Measurements from ENCODE around the gene KRT77. TPM values are rescaled to one million over a fixed set of nuclear protein-coding genes. Genes with fewer than 3 reads are reported as not detected.
A peak's percentile ranks its signal among the peaks of the same experiment; 100 is the strongest.

Gene KRT77
- total and polyA plus RNA-seq, 8 donors: 0.03 TPM; not detected in 7

GRCh38 chr12:52687497-52688385 is 15.6 kb downstream of the KRT77 start:
- 54 to 68% (median 59%) methylated on average over 8 of the region's 8 CpGs for WGBS, 5 donors
- Histone ChIP-seq H3K9me3 (no peaks in the 10 kb centered on the region), H3K4me3 (no peak overlapping the region), H3K27me3 (peaks cover 0 to 83% (median 59%) of the 10 kb centered on the region in 3 donors), H3K4me1 (peaks cover 7 to 19% (median 14%) of the 10 kb centered on the region in 4 donors), H3K27ac (no peak overlapping the region), H3K36me3 (no peaks in the 10 kb centered on the region)
- peak in 1 of 2 donors; percentile 26 for DNase-seq
- intact Hi-C loops (cut with DNase I; ENCODE audit: low total_unique reads): no loop called here
- no peak for TF ChIP-seq EP300 (IDR thresholded peaks at IDR 0.05)
- TF ChIP-seq POLR2A (IDR thresholded peaks at IDR 0.05): no peak

- intact Hi-C loops (cut with DNase I; ENCODE audit: low total_unique reads): no loop called here
- H3K36me3 ChIP-seq: no peaks in the 10 kb centered on the region
- TF ChIP-seq POLR2A (IDR thresholded peaks at IDR 0.05) (no peak), POLR2AphosphoS5 (IDR thresholded peaks at IDR 0.05) (no peak), CTCF (IDR thresholded peaks at IDR 0.05) (no peak), EP300 (IDR thresholded peaks at IDR 0.05) (no peak)
- H3K27me3 ChIP-seq: peaks cover 0 to 75% (median 51%) of the 10 kb centered on the region in 3 donors
- H3K4me1 ChIP-seq: peaks cover 7 to 19% (median 14%) of the 10 kb centered on the region in 4 donors
- no peak overlapping the region for H3K27ac ChIP-seq
- WGBS, 5 donors: 61 to 76% (median 71%) methylated on average over 9 of the region's 9 CpGs
- DNase-seq: no peak
- no peaks in the 10 kb centered on the region for H3K9me3 ChIP-seq
- no peak overlapping the region for H3K4me3 ChIP-seq
These were observed 16.4 kb downstream of the KRT77 start for GRCh38 chr12:52686756-52687487.

GRCh38 chr12:52686063-52686462 is 17.3 kb downstream of the KRT77 start:
- WGBS, 5 donors: 68 to 74% (median 72%) methylated on average over 3 of the region's 3 CpGs
- intact Hi-C loops (cut with DNase I; ENCODE audit: low total_unique reads): no loop called here
- DNase-seq: no peak
- Histone ChIP-seq H3K4me1 (peaks cover 4 to 14% (median 8%) of the 10 kb centered on the region in 4 donors), H3K4me3 (no peak overlapping the region), H3K27me3 (peaks cover 0 to 66% (median 42%) of the 10 kb centered on the region in 3 donors), H3K27ac (no peak overlapping the region), H3K36me3 (no peaks in the 10 kb centered on the region), H3K9me3 (no peaks in the 10 kb centered on the region)
- TF ChIP-seq POLR2A (IDR thresholded peaks at IDR 0.05): no peak
- no peak for TF ChIP-seq POLR2AphosphoS5 (IDR thresholded peaks at IDR 0.05)
- no peak for TF ChIP-seq EP300 (IDR thresholded peaks at IDR 0.05)
- no peak for TF ChIP-seq CTCF (IDR thresholded peaks at IDR 0.05)

GRCh38 chr12:52685406-52685890 is 17.9 kb downstream of the KRT77 start:
- peaks cover 0 to 60% (median 36%) of the 10 kb centered on the region in 3 donors for H3K27me3 ChIP-seq
- H3K36me3 ChIP-seq: no peaks in the 10 kb centered on the region
- DNase-seq: no peak
- H3K27ac ChIP-seq: no peak overlapping the region
- no peak overlapping the region for H3K4me3 ChIP-seq
- intact Hi-C loops (cut with DNase I; ENCODE audit: low total_unique reads): no loop called here
- WGBS, 5 donors: 56 to 74% (median 71%) methylated on average over 6 of the region's 6 CpGs
- peaks cover 0 to 8% (median 1%) of the 10 kb centered on the region in 4 donors for H3K4me1 ChIP-seq
- TF ChIP-seq EP300 (IDR thresholded peaks at IDR 0.05) (no peak), POLR2AphosphoS5 (IDR thresholded peaks at IDR 0.05) (no peak), POLR2A (IDR thresholded peaks at IDR 0.05) (no peak), CTCF (IDR thresholded peaks at IDR 0.05) (no peak)
- no peaks in the 10 kb centered on the region for H3K9me3 ChIP-seq

Data from stomach (tissue), 9 donors.